Subcutaneous adipose tissue (tissue), 4 donors: ENCODE results near the gene MAPK4. TPM values are rescaled to one million over a fixed set of nuclear protein-coding genes. Genes with fewer than 3 reads are reported as not detected.

Experiments used
- CTCF ChIP-seq: fragments of 450-650 bp; IDR thresholded peaks from one replicate; pipeline ENCODE4 v1.5.1; 2016; ENCODE audit warnings: low read depth, mild to moderate bottlenecking, control low read depth, antibody characterized with exemption, moderate library complexity
- total RNA-seq, 4 donors: library from RNA; depleted of rRNA; stranded (reverse); fragments of >200 nt; gene quantifications; one replicate each; pipeline ENCODE4 v1.1.0, GENCODE V29; 2016

The MAPK4 gene
- total RNA-seq, 4 donors from 2014 or later: 0.16 to 0.51 (median 0.22) TPM; not detected in 1

GRCh38 chr18:50571606-50572005, 11.7 kb downstream of the MAPK4 start:
- TF ChIP-seq CTCF: no peak

- no peak for TF ChIP-seq CTCF
Observed at GRCh38 chr18:50573679-50574078, 13.8 kb downstream of the MAPK4 start.

GRCh38 chr18:50578030-50578429, 18.1 kb downstream of the MAPK4 start:
- no peak for TF ChIP-seq CTCF

- no peak for TF ChIP-seq CTCF
Observed at GRCh38 chr18:50578651-50579050, 18.8 kb downstream of the MAPK4 start.

GRCh38 chr18:50579061-50579774, 19.3 kb downstream of the MAPK4 start:
- no peak for TF ChIP-seq CTCF

GRCh38 chr18:50581517-50581916, 21.6 kb downstream of the MAPK4 start:
- no peak for TF ChIP-seq CTCF

- TF ChIP-seq CTCF: no peak
Observed at GRCh38 chr18:50582500-50582899, 22.6 kb downstream of the MAPK4 start.
